SK-N-SH (cell line): ENCODE measurements around the gene STON1. TPM values are rescaled to one million over a fixed set of nuclear protein-coding genes. Genes with fewer than 3 reads are reported as not detected.

Experiments
- CTCF ChIA-PET: fragments of 300-600, 350-600 bp; formaldehyde crosslinking; extraction: SDS; loops from one replicate; lab custom pipeline; 2021; lab: Yijun Ruan, JAX
- POLR2A ChIA-PET: fragments of 350-600 bp; sonication (Branson Sonifier 250); formaldehyde crosslinking; extraction: SDS; loops from one replicate; lab custom pipeline; 2020; ENCODE audit warnings: antibody characterized with exemption, inconsistent platforms; lab: Yijun Ruan, JAX
- DNase-seq: peaks from one replicate; pipeline ENCODE4 v3.0.0; 2012
- H2AFZ ChIP-seq: fragments of 200-600 bp; sonication (generic); 2 replicates; pipeline ENCODE4 v1.8.1; 2016; ENCODE audit warnings: antibody characterized with exemption, mild to moderate bottlenecking, low read depth
- H3F3A ChIP-seq: fragments of 200-600 bp; sonication (generic); replicated peaks from 2 replicates; pipeline ENCODE3; 2016; ENCODE audit warnings: antibody characterized with exemption, mild to moderate bottlenecking; ENCODE audit not compliant: insufficient read depth
- H3K27ac ChIP-seq, 2 experiments: fragments of 200-500 bp in 1 of 2; fragments of 200-600 bp in 1 of 2; sonication (Bioruptor generic) in 1 of 2; sonication (generic), shearing (Covaris generic) in 1 of 2; 2 replicates each; pipeline versions ENCODE4 v1.5.1 to v1.6.1; 2014 to 2016; ENCODE audit warnings: low read depth in 2 of 2, inconsistent platforms in 1 of 2, low read length in 1 of 2, mild to moderate bottlenecking in 1 of 2, mixed read lengths in 1 of 2
- H3K27me3 ChIP-seq: fragments of 200-600 bp; sonication (generic), shearing (Covaris generic); 2 replicates; pipeline ENCODE4 v1.6.1; 2016; ENCODE audit warnings: mixed run types; ENCODE audit not compliant: insufficient read depth
- H3K36me3 ChIP-seq, 2 experiments: fragments of 200-500 bp in 1 of 2; fragments of 200-600 bp in 1 of 2; sonication (Bioruptor generic) in 1 of 2; sonication (generic) in 1 of 2; replicated peaks in 1 of 2; 2 replicates each; pipeline versions ENCODE3 to v1.5.1; 2014 to 2016; ENCODE audit warnings: low read length in 1 of 2, mild to moderate bottlenecking in 1 of 2; ENCODE audit not compliant: insufficient read depth in 2 of 2, control insufficient read depth in 1 of 2
- H3K4me1 ChIP-seq, 2 experiments: fragments of 200-500 bp in 1 of 2; fragments of 200-600 bp in 1 of 2; sonication (Bioruptor generic) in 1 of 2; sonication (generic), shearing (Covaris generic) in 1 of 2; 2 replicates each; pipeline versions ENCODE4 v1.5.1 to v1.6.1; 2014 to 2016; ENCODE audit warnings: low read depth in 1 of 2, low read length in 1 of 2, mixed run types in 1 of 2; ENCODE audit not compliant: insufficient read depth in 2 of 2, control insufficient read depth in 1 of 2
- H3K4me2 ChIP-seq: fragments of 200-600 bp; sonication (generic), shearing (Covaris generic); 2 replicates; pipeline ENCODE4 v1.6.1; 2017; ENCODE audit warnings: mixed run types
- H3K4me3 ChIP-seq, 2 experiments: fragments of 200-500 bp in 1 of 2; fragments of 200-600 bp in 1 of 2; sonication (Bioruptor generic) in 1 of 2; sonication (generic), shearing (Covaris generic) in 1 of 2; 2 replicates each; pipeline versions ENCODE4 v1.5.1 to v1.8.1; 2014 to 2016; ENCODE audit warnings: low read depth in 2 of 2, inconsistent platforms in 1 of 2, low read length in 1 of 2, mild to moderate bottlenecking in 1 of 2, mixed read lengths in 1 of 2, moderate library complexity in 1 of 2
- H3K79me2 ChIP-seq: fragments of 200-600 bp; sonication (generic); 2 replicates; pipeline ENCODE4 v1.8.1; 2017; ENCODE audit warnings: mild to moderate bottlenecking; ENCODE audit not compliant: insufficient read depth
- H3K9ac ChIP-seq: fragments of 200-600 bp; sonication (generic); 2 replicates; pipeline ENCODE4 v1.6.1; 2017; ENCODE audit warnings: mixed run types
- H3K9me2 ChIP-seq: fragments of 200-600 bp; sonication (generic); 2 replicates; pipeline ENCODE4 v1.6.1; 2017; ENCODE audit warnings: mixed run types
- H3K9me3 ChIP-seq: fragments of 200-600 bp; sonication (generic); 2 replicates; pipeline ENCODE4 v1.6.1; 2017; ENCODE audit warnings: mixed run types, mild to moderate bottlenecking, moderate library complexity
- H4K20me1 ChIP-seq: fragments of 200-600 bp; sonication (generic); 2 replicates; pipeline ENCODE4 v1.6.1; 2017; ENCODE audit warnings: mild to moderate bottlenecking, mixed run types; ENCODE audit not compliant: insufficient read depth
- ELF1 ChIP-seq: IDR thresholded peaks from 2 replicates; pipeline ENCODE4 v1.4.0; 2012
- EP300 ChIP-seq, 2 experiments: IDR thresholded peaks; 2 replicates each; pipeline versions ENCODE4 v1.4.0 to v1.6.1; 2012; ENCODE audit warnings: borderline replicate concordance in 1 of 2, low read depth in 1 of 2, low read length in 1 of 2
- FOXJ3 ChIP-seq: sonication (generic); formaldehyde crosslinking; IDR thresholded peaks from 2 replicates; pipeline ENCODE4 v1.5.1; 2020; ENCODE audit warnings: mild to moderate bottlenecking, missing genetic modification reagents
- GABPA ChIP-seq: IDR thresholded peaks from 2 replicates; pipeline ENCODE4 v1.4.0; 2012; ENCODE audit warnings: low read depth, mild to moderate bottlenecking
- MEF2A ChIP-seq: IDR thresholded peaks from 2 replicates; pipeline ENCODE4 v1.4.0; 2012; ENCODE audit warnings: low read depth, borderline replicate concordance
- NRF1 ChIP-seq: IDR thresholded peaks from 2 replicates; pipeline ENCODE4 v1.6.1; 2012; ENCODE audit warnings: low read depth, mild to moderate bottlenecking, low read length
- RCOR1 ChIP-seq: fragments of 150-350 bp; IDR thresholded peaks from 2 replicates; pipeline ENCODE4 v1.6.1; 2017; ENCODE audit warnings: antibody characterized with exemption, low read length
- RFX5 ChIP-seq: IDR thresholded peaks from 2 replicates; pipeline ENCODE4 v1.6.1; 2012; ENCODE audit warnings: mild to moderate bottlenecking, improper control_type of control experiment, low read length
- RXRA ChIP-seq: IDR thresholded peaks from 2 replicates; pipeline ENCODE4 v1.4.0; 2012; ENCODE audit warnings: low read depth, mild to moderate bottlenecking, borderline replicate concordance
- YY1 ChIP-seq: IDR thresholded peaks from 2 replicates; pipeline ENCODE4 v1.4.0; 2012; ENCODE audit warnings: low read depth, mild to moderate bottlenecking
- whole genome bisulfite sequencing: methylation state at CpG from one replicate; pipeline ENCODE4 v1.1.6; 2017; ENCODE audit warnings: low lambda C conversion rate; 5-methylcytosine and 5-hydroxymethylcytosine counted together
- polyA plus RNA-seq, 3 experiments: library from polyadenylated mRNA; depleted of rRNA; stranded (reverse); fragments of >200 nt; gene quantifications; 2 replicates each; pipeline ENCODE4 v1.2.3, GENCODE V29; 2012
- TF ChIP-seq, protein P1 (sequence below): IDR thresholded peaks from 2 replicates; pipeline ENCODE4 v1.6.1; 2012; ENCODE audit warnings: mild to moderate bottlenecking, low read depth, low read length, moderate library complexity
- TF ChIP-seq, protein P2 (sequence below): IDR thresholded peaks from 2 replicates; pipeline ENCODE4; 2012

The STON1 gene
- polyA plus RNA-seq, 1 of the 3 experiments (the other 2 are of a cell fraction) = 4.2 TPM

GRCh38 chr2:48566592-48567310 lies 36.8 kb downstream of the STON1 start:
- ChIA-PET CTCF (interaction anchor here (0.6 to 1.6 kb wide), 3 partner anchors 13 to 92 kb away, joined by 3 read pairs; no protein-coding TSS in a partner anchor), POLR2A (no interaction called here)
- no peaks in the 10 kb centered on the region for H3K9me3 ChIP-seq
- H4K20me1 ChIP-seq = no peaks in the 10 kb centered on the region
- WGBS = 62% methylated on average over 7 of the region's 7 CpGs
- H3K79me2 ChIP-seq = no peaks in the 10 kb centered on the region
- H3K9me2 ChIP-seq = no peaks in the 10 kb centered on the region
- DNase-seq = no peak
- peaks cover 15% of the 10 kb centered on the region for H3F3A ChIP-seq
- H3K4me1 ChIP-seq = peaks cover 0 to 26% of the 10 kb centered on the region in 2 experiments; a peak in 2 of 4 replicates
- H2AFZ ChIP-seq = no peak overlapping the region
- H3K27ac ChIP-seq = no peak overlapping the region
- no peak overlapping the region for H3K9ac ChIP-seq
- TF ChIP-seq, protein P1, sequence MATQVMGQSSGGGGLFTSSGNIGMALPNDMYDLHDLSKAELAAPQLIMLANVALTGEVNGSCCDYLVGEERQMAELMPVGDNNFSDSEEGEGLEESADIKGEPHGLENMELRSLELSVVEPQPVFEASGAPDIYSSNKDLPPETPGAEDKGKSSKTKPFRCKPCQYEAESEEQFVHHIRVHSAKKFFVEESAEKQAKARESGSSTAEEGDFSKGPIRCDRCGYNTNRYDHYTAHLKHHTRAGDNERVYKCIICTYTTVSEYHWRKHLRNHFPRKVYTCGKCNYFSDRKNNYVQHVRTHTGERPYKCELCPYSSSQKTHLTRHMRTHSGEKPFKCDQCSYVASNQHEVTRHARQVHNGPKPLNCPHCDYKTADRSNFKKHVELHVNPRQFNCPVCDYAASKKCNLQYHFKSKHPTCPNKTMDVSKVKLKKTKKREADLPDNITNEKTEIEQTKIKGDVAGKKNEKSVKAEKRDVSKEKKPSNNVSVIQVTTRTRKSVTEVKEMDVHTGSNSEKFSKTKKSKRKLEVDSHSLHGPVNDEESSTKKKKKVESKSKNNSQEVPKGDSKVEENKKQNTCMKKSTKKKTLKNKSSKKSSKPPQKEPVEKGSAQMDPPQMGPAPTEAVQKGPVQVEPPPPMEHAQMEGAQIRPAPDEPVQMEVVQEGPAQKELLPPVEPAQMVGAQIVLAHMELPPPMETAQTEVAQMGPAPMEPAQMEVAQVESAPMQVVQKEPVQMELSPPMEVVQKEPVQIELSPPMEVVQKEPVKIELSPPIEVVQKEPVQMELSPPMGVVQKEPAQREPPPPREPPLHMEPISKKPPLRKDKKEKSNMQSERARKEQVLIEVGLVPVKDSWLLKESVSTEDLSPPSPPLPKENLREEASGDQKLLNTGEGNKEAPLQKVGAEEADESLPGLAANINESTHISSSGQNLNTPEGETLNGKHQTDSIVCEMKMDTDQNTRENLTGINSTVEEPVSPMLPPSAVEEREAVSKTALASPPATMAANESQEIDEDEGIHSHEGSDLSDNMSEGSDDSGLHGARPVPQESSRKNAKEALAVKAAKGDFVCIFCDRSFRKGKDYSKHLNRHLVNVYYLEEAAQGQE = no peak
- no peak for TF ChIP-seq NRF1
- TF ChIP-seq EP300 (IDR thresholded peaks at IDR 0.05; ENCODE audit: borderline replicate concordance in 1 of 2, low read depth in 1 of 2, low read length in 1 of 2) = 0 out of 4 replicates have a peak, but pooled peaks of 1 of the 2 experiments have one; percentile 13
- H3K4me3 ChIP-seq = no peak overlapping the region
- H3K27me3 ChIP-seq = no peaks in the 10 kb centered on the region
- H3K4me2 ChIP-seq = no peak overlapping the region
- no peaks in the 10 kb centered on the region for H3K36me3 ChIP-seq

- Histone ChIP-seq H3K9me3 (no peaks in the 10 kb centered on the region), H3K4me3 (no peak overlapping the region), H4K20me1 (no peaks in the 10 kb centered on the region), H3K9me2 (no peaks in the 10 kb centered on the region), H3K36me3 (no peaks in the 10 kb centered on the region), H3F3A (peaks cover 15% of the 10 kb centered on the region), H3K9ac (no peak overlapping the region), H2AFZ (no peak overlapping the region), H3K4me1 (peaks cover under 1 to 26% of the 10 kb centered on the region in 2 experiments; a peak in 2 of 4 replicates), H3K27ac (0 out of 4 replicates have a peak overlapping the region, but pooled peaks of 1 of the 2 experiments have one; percentile 1), H3K27me3 (no peaks in the 10 kb centered on the region), H3K79me2 (no peaks in the 10 kb centered on the region), H3K4me2 (no peak overlapping the region)
- ChIA-PET POLR2A (no interaction called here), CTCF (interaction anchor here (0.9 to 1.6 kb wide), 3 partner anchors 20 to 96 kb away, joined by 3 read pairs; no protein-coding TSS in a partner anchor)
- no peak for DNase-seq
- 96% methylated on average over 4 of the region's 4 CpGs for WGBS
- TF ChIP-seq RXRA = no peak
- TF ChIP-seq RCOR1 = no peak
- TF ChIP-seq NRF1 = no peak
- TF ChIP-seq, protein P2, sequence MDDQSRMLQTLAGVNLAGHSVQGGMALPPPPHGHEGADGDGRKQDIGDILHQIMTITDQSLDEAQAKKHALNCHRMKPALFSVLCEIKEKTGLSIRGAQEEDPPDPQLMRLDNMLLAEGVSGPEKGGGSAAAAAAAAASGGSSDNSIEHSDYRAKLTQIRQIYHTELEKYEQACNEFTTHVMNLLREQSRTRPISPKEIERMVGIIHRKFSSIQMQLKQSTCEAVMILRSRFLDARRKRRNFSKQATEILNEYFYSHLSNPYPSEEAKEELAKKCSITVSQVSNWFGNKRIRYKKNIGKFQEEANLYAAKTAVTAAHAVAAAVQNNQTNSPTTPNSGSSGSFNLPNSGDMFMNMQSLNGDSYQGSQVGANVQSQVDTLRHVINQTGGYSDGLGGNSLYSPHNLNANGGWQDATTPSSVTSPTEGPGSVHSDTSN = no peak
- no peak for TF ChIP-seq ELF1
- no peak for TF ChIP-seq MEF2A
- TF ChIP-seq GABPA = no peak
- no peak for TF ChIP-seq FOXJ3 (CRISPR knock-in tag)
- no peak for TF ChIP-seq YY1
- TF ChIP-seq RFX5 = no peak
Observed at GRCh38 chr2:48567671-48568070, 37.7 kb downstream of the STON1 start.
